ENCODE results near the gene GAB2. TPM values are rescaled to one million over a fixed set of nuclear protein-coding genes. Genes with fewer than 3 reads are reported as not detected.

Gene GAB2
- polyA plus RNA-seq, 1 experiment, result 8.7 TPM

GRCh38 chr11:78380615-78381051, 37.0 kb downstream of the GAB2 start:
- POLR2A ChIA-PET, result interaction anchor here (0.5 to 0.6 kb wide), 2 partner anchors 90 to 124 kb away, joined by 3 read pairs; no protein-coding TSS in a partner anchor
- CTCF ChIA-PET, result interaction anchor here (0.6 to 1.1 kb wide), 2 partner anchors 33 to 184 kb away, joined by 3 to 5 read pairs; no protein-coding TSS in a partner anchor
- H3K27me3 ChIP-seq (ENCODE audit: control insufficient read depth, insufficient read depth, low read length), result no peaks in the 10 kb centered on the region
- peak; percentile 33 for DNase-seq (ENCODE audit: low read depth, low spot score)
- TF ChIP-seq CTCF (IDR thresholded peaks at IDR 0.05; ENCODE audit: low read depth, low read length), result no peak
- H3K4me3 ChIP-seq (ENCODE audit: low read depth, low read length), result no peak overlapping the region
- H3K27ac ChIP-seq (ENCODE audit: low read depth, low read length), result no peak overlapping the region
- H3K9me3 ChIP-seq (ENCODE audit: control insufficient read depth, insufficient read depth, low read length), result peaks cover 14% of the 10 kb centered on the region; the same call in 1 of the 2 replicates

GRCh38 chr11:78379039-78379670, 38.5 kb downstream of the GAB2 start:
- no peak for TF ChIP-seq CTCF (IDR thresholded peaks at IDR 0.05; ENCODE audit: low read depth, low read length)
- ChIA-PET CTCF (interaction anchor here (0.6 to 1.2 kb wide), 2 partner anchors 11 to 185 kb away, joined by 3 to 4 read pairs; no protein-coding TSS in a partner anchor), POLR2A (no interaction called here)
- Histone ChIP-seq H3K9me3 (ENCODE audit: control insufficient read depth, insufficient read depth, low read length) (peaks cover 9% of the 10 kb centered on the region; the same call in 1 of the 2 replicates), H3K4me3 (ENCODE audit: low read depth, low read length) (no peak overlapping the region), H3K27me3 (ENCODE audit: control insufficient read depth, insufficient read depth, low read length) (no peaks in the 10 kb centered on the region), H3K27ac (ENCODE audit: low read depth, low read length) (no peak overlapping the region)
- no peak for DNase-seq (ENCODE audit: low read depth, low spot score)

GRCh38 chr11:78377625-78378418, 39.8 kb downstream of the GAB2 start:
- no peak for DNase-seq (ENCODE audit: low read depth, low spot score)
- CTCF ChIA-PET, result interaction anchor here (1.1 to 1.2 kb wide), 2 partner anchors 10 to 12 kb away, joined by 4 read pairs; no protein-coding TSS in a partner anchor
- Histone ChIP-seq H3K27me3 (ENCODE audit: control insufficient read depth, insufficient read depth, low read length) (no peaks in the 10 kb centered on the region), H3K9me3 (ENCODE audit: control insufficient read depth, insufficient read depth, low read length) (peaks cover 3% of the 10 kb centered on the region; the same call in 1 of the 2 replicates), H3K27ac (ENCODE audit: low read depth, low read length) (no peak overlapping the region), H3K4me3 (ENCODE audit: low read depth, low read length) (no peak overlapping the region)
- POLR2A ChIA-PET, result no interaction called here
- TF ChIP-seq CTCF (IDR thresholded peaks at IDR 0.05; ENCODE audit: low read depth, low read length), result no peak

GRCh38 chr11:78376858-78377257, 40.8 kb downstream of the GAB2 start:
- CTCF ChIA-PET, result no interaction called here
- DNase-seq (ENCODE audit: low read depth, low spot score), result no peak
- peaks cover 3% of the 10 kb centered on the region; the same call in 1 of the 2 replicates for H3K9me3 ChIP-seq (ENCODE audit: control insufficient read depth, insufficient read depth, low read length)
- POLR2A ChIA-PET, result interaction anchor here (0.6 kb wide), 1 partner anchor 219 kb away, joined by 3 read pairs; no protein-coding TSS in a partner anchor
- H3K4me3 ChIP-seq (ENCODE audit: low read depth, low read length), result no peak overlapping the region
- no peaks in the 10 kb centered on the region for H3K27me3 ChIP-seq (ENCODE audit: control insufficient read depth, insufficient read depth, low read length)
- TF ChIP-seq CTCF (IDR thresholded peaks at IDR 0.05; ENCODE audit: low read depth, low read length), result no peak
- no peak overlapping the region for H3K27ac ChIP-seq (ENCODE audit: low read depth, low read length)

Measured in AG04450 (cell line).